GM19438 (cell line): ENCODE data around the gene SLCO1B3.

Source experiments
- ATAC-seq: cut with Tn5 transposase; IDR thresholded peaks from one replicate; pipeline ENCODE4 v1.9.1; 2021; ENCODE audit warnings: low read depth; ENCODE audit not compliant: unreplicated experiment

SLCO1B3 gene

DNA sequence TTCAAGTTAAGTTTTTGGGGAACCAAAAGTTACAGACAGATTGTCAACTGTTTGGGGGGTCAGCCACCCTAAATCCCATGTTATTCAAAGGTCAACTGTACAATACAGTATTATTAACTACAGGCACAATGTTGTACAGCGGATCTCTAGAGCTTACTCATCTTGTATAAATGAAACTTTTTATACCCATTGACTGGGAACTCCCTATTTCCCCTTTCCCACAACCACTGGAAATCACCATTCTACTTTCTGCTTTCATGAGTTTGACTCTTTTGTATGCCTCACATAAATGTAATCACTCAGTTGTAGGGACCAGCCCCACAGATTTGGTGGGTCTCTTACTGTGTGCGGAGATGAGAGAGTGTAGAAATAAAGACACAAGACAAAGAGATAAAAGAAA is 57.8 kb downstream of the SLCO1B3 start:
- no peak for ATAC-seq

GRCh38 chr12:20883288-20883687 is 72.8 kb downstream of the SLCO1B3 start:
- ATAC-seq, result no peak

DNA sequence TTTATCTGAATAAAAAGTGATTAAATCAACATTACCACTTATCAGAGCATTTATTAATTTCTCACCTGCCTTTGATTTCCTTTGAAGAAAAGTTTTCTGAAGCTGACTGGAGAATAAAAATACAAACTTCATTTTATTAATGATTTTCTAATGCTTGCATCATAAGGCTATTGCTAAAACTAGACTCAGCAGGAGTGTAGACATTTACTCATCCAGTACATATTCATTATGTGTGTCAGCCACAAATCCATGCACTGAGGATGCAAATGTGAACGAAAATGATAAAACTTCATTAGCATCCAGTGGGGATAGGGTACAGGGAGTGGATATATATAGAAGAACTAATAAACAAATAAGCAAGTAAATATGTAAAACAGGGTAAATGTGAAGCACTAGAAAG is 74.6 kb downstream of the SLCO1B3 start:
- no peak for ATAC-seq

DNA sequence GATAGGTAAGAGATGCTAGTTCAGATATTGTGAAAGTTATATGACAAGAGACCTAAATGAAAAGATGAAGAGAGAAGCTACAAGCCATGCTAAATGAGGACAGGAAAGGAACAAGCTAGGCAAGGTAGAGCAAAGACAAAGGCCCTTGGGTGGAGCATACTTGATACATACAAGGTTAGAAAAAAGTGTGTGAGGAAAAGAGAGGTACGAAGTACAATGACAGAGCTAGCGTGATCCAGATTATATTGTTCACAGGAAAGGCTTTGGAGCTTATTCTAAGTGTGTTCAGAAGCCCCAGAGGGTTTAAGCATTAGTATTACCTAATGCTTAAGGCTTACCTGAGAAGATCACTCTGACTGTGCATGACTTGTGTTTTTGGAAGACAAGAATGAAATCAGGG is 75.0 kb downstream of the SLCO1B3 start:
- ATAC-seq, result no peak

- no peak for ATAC-seq
Observed at GRCh38 chr12:20917269-20917668, 106.8 kb downstream of the SLCO1B3 start.

GRCh38 chr12:20917819-20918218 is 107.3 kb downstream of the SLCO1B3 start:
- ATAC-seq, result no peak

DNA sequence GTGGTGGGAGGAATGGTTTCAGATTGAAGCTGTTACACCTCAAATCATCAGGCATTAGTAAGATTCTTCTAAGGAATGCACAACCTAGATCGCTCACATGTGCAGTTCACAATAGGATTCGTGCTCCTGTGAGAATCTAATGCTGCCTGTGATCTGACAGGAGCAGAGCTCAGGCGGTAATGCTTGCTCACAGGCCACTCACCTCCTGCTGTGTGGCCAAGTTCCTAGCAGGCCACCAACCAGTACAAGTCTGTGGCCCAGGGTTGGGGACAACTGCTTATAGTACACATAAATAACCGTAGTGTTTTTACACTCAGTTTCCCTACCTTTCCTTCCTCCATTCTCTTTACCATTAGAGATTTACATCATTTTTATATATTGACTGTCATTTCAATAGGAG is 121.4 kb downstream of the SLCO1B3 start:
- no peak for ATAC-seq

- ATAC-seq, result no peak
Observed at GRCh38 chr12:20946732-20947131, 136.2 kb downstream of the SLCO1B3 start.

GRCh38 chr12:20950248-20950647 is 139.7 kb downstream of the SLCO1B3 start:
- ATAC-seq, result no peak

- ATAC-seq, result no peak
Observed at GRCh38 chr12:20963303-20963702, 152.8 kb downstream of the SLCO1B3 start.

DNA sequence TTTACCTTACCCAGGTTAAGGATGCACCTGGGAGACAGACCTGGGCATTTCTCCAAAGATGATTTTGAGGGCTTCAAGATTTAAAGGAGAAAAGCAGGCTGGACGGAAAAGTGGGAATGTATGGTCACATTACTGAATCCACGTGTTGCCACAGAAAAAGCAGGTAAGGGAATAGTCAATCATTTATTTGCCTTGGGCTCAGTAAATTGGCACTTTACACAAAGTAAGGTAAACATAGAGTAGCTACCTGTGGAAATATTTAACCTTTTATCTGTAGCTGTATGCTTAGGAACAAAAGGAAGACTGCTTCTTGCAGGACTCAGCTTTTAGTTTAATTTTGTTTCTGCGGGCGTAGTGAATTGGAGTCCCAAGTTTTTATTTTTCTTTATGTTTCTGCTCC is 153.3 kb downstream of the SLCO1B3 start:
- no peak for ATAC-seq
